Measurements from ENCODE around the gene LUM. TPM values are rescaled to one million over a fixed set of nuclear protein-coding genes. Genes with fewer than 3 reads are reported as not detected.
A peak's percentile ranks its signal among the peaks of the same experiment; 100 is the strongest.

Gene LUM
- total and polyA plus RNA-seq, 2 experiments from 2014 or later, result 2.3 to 12.7 TPM

GRCh38 chr12:91104812-91105466 lies 6.4 kb downstream of the LUM start:
- Histone ChIP-seq H3K9me3 (ENCODE audit: low read depth) (no peaks in the 10 kb centered on the region), H3K4me3 (no peak overlapping the region), H3K4me1 (ENCODE audit: low read depth) (no peaks in the 10 kb centered on the region), H3K27ac (no peak overlapping the region), H3K27me3 (no peaks in the 10 kb centered on the region), H3K36me3 (no peaks in the 10 kb centered on the region)
- no peak for TF ChIP-seq CTCF (IDR thresholded peaks at IDR 0.05; ENCODE audit: low read depth, low read length)
- DNase-seq (ENCODE audit: low read depth in 1 of 2, low spot score in 1 of 2), result no peak

GRCh38 chr12:91103624-91104023 lies 7.7 kb downstream of the LUM start:
- Histone ChIP-seq H3K27ac (no peak overlapping the region), H3K4me1 (ENCODE audit: low read depth) (no peaks in the 10 kb centered on the region), H3K4me3 (no peak overlapping the region), H3K9me3 (ENCODE audit: low read depth) (no peaks in the 10 kb centered on the region), H3K36me3 (no peaks in the 10 kb centered on the region), H3K27me3 (no peaks in the 10 kb centered on the region)
- no peak for TF ChIP-seq CTCF (IDR thresholded peaks at IDR 0.05; ENCODE audit: low read depth, low read length)
- DNase-seq (ENCODE audit: low read depth in 1 of 2, low spot score in 1 of 2), result no peak

- no peak for DNase-seq (ENCODE audit: low read depth in 1 of 2, low spot score in 1 of 2)
- Histone ChIP-seq H3K4me3 (no peak overlapping the region), H3K9me3 (ENCODE audit: low read depth) (no peaks in the 10 kb centered on the region), H3K36me3 (no peaks in the 10 kb centered on the region), H3K27me3 (no peaks in the 10 kb centered on the region), H3K27ac (no peak overlapping the region), H3K4me1 (ENCODE audit: low read depth) (no peaks in the 10 kb centered on the region)
- TF ChIP-seq CTCF (IDR thresholded peaks at IDR 0.05; ENCODE audit: low read depth, low read length), result no peak
These were observed 8.2 kb downstream of the LUM start for GRCh38 chr12:91103101-91103500.

- Histone ChIP-seq H3K9me3 (ENCODE audit: low read depth) (no peaks in the 10 kb centered on the region), H3K4me3 (no peak overlapping the region), H3K27ac (no peak overlapping the region), H3K4me1 (ENCODE audit: low read depth) (no peaks in the 10 kb centered on the region), H3K27me3 (no peaks in the 10 kb centered on the region), H3K36me3 (no peaks in the 10 kb centered on the region)
- no peak for TF ChIP-seq CTCF (IDR thresholded peaks at IDR 0.05; ENCODE audit: low read depth, low read length)
- DNase-seq (ENCODE audit: low read depth in 1 of 2, low spot score in 1 of 2), result peak in 1 of 2 donors; percentile 39
These were observed 10.4 kb downstream of the LUM start for GRCh38 chr12:91100906-91101305.

GRCh38 chr12:91099836-91100235 lies 11.5 kb downstream of the LUM start:
- Histone ChIP-seq H3K36me3 (no peaks in the 10 kb centered on the region), H3K4me3 (no peak overlapping the region), H3K27ac (no peak overlapping the region), H3K27me3 (no peaks in the 10 kb centered on the region), H3K4me1 (ENCODE audit: low read depth) (no peaks in the 10 kb centered on the region), H3K9me3 (ENCODE audit: low read depth) (no peaks in the 10 kb centered on the region)
- no peak for TF ChIP-seq CTCF (IDR thresholded peaks at IDR 0.05; ENCODE audit: low read depth, low read length)
- DNase-seq (ENCODE audit: low read depth in 1 of 2, low spot score in 1 of 2), result no peak

Data from cardiac muscle cell (in vitro differentiated cells and primary cell).